ENCODE data around the gene EVPLL.
A peak's percentile ranks its signal among the peaks of the same experiment; 100 is the strongest.
"Not testable (repeated sequence)": the region's sequence is repeated elsewhere in the genome, so short reads cannot be mapped to it uniquely, and the experiment has no call there.

The EVPLL gene

DNA sequence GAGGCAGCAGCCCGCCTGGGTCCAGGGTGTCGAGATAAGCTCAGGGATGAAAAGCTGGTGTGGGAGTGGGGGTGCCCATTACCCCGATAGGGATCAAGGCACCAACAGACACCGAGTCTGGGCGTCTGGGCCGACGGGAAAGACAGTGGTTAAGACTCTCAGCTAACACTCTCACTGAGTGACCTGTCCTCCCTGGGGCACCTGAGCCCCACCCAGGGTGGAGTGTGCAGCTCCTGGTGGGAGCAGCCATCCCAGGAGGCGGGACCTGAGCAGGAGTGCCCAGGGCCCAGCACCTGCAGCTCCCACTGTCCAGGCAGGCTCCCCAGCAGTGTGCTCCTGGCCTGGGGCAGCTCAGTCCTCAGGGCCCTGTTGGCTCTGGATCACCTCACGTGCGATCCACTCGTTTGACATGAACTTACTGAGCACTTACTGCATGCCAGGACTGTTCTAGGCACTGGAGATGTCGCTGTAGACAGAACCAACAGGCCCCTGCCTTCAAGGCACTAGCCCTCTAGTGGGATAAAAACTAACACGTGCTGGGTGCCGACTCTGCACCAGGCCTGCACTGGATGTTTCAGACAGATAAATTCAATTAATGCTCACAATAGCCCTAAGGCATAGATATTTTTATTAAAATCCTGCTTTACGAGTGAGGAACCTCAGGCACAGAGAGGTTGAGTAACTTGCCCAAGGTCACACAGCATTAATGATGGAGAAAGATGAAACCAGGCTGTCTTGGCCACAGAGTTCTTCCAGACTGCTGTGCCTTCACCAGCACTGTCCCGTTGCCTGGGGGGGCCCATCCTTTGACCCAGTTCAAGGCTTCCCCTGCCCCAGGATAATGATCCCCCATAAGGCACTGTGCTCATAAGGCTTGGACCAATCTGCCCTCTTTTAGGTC, 1.9 kb downstream of the EVPLL start:
- no peak for DNase-seq (ENCODE audit: low read depth)

DNA sequence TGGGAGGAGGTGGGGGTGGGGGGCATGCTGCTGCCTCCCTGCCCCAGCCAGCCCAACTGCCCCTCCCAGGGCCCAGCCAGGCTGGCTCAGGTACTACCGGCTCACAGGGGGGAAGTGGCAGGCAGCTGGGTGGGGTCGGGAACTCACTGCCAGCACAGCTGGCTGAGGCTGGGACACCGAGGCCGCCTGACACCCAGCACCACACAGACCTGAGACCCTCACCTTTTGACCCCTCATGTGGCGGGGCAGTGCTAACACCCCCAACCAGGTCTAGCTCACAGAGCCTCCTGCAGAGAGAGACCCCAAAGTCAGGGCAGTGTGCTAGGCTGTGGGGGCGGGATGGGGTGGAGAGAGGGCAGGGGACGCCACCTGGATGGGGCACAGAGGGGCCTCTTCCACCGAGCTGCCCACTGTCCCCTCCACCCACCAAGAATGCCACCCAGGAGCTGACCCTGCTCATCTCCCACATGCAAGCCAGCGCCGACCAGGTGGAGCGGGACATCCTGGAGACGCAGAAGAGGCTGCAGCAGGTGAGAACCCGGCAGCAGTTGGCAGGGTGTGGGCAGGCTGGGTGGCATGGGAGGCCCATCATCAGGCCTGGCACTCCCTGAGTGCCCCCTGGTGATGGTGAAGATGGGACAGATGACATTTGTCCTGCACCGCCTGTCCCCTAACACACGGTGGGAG, 3.0 kb downstream of the EVPLL start:
- DNase-seq (ENCODE audit: low read depth), result no peak

DNA sequence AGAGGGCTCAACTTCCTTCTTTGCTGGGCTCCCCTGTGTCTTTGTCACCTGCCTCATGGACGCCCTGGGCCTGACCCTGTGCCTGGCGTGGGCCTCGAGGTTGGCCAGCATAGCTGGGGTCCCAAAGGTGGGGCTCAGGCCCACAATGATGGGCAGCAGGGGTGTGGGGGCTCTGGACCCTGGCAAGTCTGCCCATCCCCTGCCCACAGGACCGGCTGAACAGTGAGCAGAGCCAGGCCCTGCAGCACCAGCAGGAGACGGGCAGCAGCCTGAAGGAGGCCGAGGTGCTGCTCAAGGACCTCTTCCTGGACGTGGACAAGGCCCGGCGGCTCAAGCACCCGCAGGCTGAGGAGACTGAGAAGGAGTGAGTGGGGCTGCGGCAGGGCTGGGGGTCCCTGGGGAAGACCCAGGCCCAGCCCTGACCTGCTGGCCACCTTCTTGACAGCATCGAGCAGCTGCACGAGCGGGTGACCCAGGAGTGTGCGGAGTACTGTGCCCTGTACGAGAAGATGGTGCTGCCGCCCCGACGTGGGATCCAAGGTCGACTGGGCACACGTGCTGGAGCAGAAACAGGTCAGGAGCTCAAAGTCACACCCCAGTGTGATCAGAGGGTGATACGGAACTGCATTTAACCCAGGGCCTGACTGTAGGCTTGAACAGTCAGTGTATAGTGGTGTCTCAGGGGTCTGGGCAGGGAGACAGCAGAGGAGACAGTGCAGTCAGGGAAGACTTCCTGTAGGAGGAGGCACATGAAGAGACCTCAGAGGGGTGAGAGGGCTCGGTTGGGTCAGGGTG, 3.8 kb downstream of the EVPLL start:
- DNase-seq (ENCODE audit: low read depth), result no peak

DNA sequence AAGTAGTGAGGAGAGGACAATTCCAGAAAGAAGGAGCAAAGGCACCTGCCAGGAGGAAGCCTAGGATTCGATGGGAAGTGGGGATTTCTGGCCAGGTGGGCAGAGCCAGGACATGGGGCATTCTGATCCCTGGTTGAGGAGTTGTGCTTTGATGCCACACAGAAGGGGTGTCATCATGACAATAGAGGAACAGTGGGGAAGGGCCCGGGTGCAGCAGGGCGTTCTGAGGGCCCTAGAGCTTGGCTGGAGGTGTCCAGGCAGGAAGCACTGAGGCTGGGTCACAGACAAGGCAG, 4.3 kb downstream of the EVPLL start:
- no peak for DNase-seq (ENCODE audit: low read depth)

DNA sequence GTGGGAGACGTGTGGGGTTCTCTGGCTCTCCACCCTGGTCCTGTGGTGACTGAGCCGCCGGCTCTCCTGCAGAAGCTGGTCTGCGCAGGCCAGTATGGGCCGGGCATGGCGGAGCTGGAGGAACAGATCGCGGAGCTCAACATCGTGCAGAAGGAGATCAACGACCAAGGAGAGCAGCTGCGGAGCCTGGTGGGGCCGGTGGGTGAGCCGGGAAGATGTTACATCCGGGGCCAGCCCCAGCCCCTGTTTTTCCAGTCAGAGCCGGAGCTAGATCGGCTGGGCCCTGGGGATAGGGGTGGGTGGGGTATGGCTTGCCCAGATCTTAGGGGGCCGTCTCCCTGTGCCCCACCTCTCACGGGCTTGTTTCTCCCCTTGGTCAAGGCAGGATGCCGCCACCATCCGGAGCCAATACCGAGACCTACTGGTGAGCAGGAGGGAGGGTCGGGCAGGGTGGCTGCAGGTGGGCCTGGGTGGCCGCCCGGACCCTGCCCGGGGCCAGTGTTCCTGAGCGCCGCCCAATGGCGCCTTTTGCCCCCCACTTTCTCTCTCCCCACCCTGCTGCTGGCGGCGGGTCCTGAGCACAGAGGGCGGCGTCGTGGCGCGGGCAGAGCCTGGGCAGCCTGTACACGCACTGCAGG, 5.0 kb downstream of the EVPLL start:
- no peak for DNase-seq (ENCODE audit: low read depth)

DNA sequence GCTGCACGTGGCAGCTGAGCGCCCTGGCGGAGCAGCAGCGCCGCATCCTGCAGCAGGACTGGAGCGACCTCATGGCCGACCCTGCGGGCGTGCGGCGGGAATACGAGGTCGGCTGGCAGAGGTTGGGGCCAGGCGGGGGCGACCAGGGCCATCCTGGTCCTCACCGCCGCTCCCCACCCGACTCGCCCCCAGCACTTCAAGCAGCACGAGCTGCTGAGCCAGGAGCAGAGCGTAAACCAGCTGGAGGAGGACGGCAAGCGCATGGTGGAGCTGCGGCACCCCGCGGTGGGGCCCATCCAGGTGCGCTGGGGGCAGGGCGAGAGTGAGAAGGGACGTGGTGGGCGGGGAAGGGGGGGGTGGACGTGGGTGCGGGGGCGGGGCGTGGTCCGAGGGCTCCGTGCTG, 5.5 kb downstream of the EVPLL start:
- DNase-seq (ENCODE audit: low read depth), result not testable (repeated sequence)

DNA sequence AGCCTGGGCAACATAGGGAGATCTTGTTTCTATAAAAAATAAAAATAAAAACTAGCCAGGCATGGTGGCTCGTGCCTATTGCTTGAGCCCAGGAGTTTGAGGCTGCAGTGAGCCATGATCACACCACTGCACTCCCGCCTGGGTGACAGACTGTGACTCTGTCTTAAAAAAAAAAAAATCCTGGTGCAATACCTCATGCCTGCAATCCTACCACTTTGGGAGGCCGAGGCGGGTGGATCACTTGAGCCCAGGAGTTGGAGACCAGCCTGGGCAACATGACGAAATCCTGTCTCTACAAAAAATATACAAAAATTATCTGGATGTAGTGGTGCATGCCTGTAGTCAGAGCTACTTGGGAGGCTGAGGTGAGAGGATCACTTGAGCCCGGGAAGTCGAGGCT, 6.7 kb downstream of the EVPLL start:
- DNase-seq (ENCODE audit: low read depth), result not testable (repeated sequence)

DNA sequence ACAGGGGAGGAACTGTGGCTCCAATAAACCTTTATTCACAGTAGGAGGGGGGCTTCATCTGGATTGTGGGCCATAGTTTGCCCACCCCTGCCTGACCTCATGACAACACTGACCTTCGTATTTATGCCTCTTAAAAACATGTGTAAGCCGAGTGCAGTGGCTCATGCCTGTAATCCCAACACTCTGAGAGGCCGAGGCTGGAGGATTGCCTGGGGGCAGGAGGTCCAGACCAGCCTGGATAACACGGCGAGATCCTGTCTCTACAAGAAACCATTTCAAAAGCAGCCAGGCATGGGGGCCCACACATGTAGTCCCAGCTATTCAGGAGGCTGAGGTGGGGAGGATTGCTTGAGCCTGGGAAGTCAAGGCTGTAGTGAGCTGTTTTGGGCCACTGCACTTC, 10.0 kb downstream of the EVPLL start:
- not testable (repeated sequence) for DNase-seq (ENCODE audit: low read depth)

DNA sequence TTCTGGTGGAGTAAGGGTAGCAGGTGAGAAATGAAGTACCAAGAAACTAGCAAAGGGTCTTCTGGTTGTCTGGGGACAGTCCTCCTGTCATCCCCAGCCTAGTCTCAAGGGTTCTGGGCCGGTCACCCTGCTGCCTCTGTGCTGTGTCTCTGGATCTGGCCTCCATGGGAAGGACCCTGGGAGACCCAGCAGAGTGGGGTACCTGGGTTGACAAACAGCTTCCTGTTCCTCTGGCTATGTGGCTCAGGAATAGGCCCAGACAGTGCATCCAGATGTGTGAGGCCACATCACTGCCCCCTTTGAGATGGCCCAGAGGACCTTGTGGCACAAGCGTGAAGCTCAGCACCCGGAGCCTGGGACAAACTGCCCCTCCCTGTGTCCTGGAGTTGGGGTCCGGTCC, 10.7 kb downstream of the EVPLL start:
- not testable (repeated sequence) for DNase-seq (ENCODE audit: low read depth)

DNA sequence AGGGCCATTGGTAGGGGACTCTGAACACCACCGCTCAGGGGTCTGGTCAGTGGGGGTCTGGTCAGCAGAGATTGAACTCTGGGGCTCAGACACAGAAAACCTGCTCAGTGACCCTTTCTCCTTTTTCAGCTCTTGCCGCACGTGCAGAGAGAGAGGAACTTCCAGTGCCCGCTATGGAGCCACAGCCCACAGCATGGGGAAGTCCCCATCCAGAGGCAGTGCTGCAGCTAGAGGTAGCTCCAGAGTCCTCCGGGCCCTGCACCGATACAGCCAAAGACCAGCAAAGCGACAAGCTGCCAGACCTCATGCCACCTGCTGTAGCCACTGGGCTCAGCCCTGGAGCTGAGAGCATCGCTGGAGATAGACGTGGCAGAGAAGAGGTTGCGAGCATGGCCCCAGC, 11.2 kb downstream of the EVPLL start:
- not testable (repeated sequence) for DNase-seq (ENCODE audit: low read depth)

DNA sequence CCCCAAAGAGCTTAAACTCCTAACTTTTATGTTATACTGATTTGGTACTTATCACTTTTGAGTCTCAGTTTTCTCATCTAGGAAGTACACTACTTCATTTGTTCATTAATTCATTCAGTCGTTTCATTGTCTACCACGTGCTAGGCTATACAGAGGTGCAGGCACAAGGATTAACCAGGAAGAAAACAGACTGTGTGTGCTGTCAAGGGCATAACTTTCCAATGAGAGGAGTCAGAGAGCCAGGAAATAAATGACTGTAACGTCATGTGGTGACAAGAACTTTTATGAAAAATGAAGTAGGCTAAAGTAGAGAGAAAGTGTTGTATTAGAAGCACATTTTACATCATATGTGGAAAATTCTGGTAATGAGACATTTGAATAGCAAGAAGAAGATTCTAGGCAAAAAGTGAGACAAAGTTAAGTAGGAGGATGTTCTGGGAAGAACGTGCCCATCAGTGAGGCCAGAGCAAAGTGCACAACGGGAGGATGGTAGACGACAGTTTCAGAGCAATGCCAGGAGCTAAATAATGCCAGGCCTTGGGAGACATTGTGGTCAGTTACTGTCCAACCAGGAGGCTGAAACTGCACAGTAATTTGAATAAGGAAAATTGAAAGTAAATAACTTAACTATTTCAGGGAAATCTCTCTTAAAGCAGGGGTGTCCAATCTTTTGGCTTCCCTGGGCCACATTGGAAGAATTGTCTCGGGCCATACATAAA, 24.5 kb downstream of the EVPLL start:
- not testable (repeated sequence) for DNase-seq (ENCODE audit: low read depth)

DNA sequence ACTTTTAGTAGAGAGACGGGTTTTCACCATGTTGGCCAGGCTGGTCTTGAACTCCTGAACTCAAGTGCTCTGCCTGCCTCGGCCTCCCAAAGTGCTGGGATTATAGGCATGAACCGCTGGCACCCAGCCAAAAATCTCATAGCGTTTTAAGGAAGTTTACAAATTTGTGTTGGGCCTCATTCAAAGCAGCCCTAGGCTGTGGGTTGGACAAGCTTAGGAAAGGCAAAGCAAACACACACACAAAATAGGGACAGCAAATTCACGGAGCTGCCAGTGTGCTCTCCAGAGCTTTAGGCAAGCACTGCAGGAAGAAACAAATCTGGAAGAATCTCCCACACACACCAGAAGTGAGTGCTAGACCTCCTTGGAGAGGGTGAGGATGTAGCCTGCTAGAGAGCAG, 25.6 kb downstream of the EVPLL start:
- not testable (repeated sequence) for DNase-seq (ENCODE audit: low read depth)

DNA sequence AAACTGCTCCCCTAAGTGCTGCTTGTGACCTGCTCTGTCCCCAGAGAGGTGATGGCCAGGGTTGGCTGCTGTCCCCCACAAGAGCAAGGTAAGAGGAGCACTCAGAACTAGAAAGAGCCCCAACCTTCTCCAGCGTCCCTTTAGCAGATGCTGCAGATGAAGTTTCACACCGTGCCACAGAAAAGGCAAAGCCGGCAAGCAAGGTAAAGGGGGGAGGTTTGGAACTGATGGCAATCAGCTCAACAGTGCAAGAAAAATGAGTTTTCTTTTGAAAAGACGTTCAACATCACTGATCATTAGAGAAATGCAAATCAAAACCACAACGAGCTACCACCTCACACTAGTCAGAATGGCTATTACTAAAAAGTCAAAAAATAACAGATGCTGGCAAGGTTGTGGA, 26.0 kb downstream of the EVPLL start:
- DNase-seq (ENCODE audit: low read depth), result not testable (repeated sequence)

DNA sequence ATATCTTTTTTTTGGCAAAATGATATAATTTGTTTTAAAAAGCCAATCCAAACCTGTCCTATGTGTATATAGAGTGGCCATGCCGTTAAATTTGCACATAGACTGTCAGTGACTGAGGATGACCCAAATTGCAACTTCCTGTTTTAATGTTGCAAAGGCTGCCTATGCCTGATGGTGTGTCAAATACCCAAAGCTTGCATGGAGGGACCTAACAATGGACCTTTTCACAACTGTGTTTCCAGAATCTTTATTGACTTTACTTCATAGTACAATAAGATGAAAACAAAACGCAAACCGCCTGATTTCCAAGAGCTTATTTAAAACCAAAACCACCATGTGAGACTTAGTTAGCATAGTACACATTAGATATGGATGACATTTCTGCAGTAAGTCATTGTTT, 31.3 kb downstream of the EVPLL start:
- DNase-seq (ENCODE audit: low read depth), result not testable (repeated sequence)

DNA sequence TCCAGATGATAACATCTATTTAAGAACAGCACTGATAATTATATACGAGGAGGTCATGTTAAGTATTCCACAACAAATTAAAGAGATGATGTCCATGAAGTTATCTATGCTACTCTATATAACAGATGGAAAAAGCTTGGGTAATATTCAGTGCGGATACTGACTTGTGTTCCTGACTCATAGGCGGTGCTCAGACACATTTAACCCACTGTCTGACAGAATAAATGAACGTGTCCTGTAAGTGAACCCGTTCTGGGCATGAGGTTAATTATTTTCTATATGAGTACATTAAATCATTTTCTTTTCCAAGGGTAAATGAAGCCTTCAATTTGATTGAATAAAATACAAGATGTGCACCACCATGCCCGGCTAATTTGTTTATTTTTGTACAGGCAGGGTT, 31.7 kb downstream of the EVPLL start:
- DNase-seq (ENCODE audit: low read depth), result not testable (repeated sequence)

DNA sequence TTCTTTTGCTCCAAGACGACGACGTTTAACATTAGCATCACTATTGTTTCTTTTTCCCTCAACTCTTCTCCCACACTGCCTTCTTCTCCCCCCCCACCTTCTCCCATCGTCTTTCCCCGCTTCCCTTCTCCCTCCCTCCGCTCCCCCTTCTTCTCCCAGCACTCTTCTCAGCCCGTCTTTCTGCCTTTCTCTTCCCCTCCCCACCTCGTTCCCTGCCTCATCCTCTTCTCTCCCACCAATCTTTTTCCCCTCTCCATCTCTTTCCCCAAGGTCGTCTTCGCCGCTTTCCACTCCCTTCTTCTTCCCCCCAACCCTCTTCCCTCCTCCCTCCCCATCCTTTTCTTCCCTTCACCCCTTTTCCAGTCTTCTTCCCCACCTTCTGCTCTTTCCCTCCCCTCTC, 33.2 kb downstream of the EVPLL start:
- DNase-seq (ENCODE audit: low read depth), result not testable (repeated sequence)

DNA sequence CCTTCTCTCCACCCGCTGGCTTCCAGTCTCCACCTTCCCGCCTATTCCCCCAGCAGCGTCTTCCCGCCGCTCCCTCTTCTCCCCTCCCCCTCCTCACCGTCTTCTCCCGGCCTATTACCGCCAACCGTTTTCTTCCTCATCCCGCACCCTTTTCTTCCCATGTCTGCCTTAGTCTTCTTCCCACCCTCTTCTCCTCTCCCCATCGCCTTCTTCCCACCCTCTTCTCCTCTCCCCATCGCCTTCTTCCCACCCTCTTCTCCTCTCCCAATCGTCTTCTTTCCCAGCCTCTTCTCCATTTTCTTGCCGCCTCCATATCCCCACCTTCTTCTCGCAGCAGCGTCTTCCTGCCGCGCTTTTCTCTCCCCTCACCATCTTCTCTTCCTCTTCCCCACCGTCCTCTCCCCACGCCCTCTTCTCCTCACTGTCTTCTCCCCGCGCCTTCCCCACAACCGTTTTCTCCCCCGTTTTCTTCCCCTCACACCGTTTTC, 33.8 kb downstream of the EVPLL start:
- DNase-seq (ENCODE audit: low read depth), result peak; percentile 13

DNA sequence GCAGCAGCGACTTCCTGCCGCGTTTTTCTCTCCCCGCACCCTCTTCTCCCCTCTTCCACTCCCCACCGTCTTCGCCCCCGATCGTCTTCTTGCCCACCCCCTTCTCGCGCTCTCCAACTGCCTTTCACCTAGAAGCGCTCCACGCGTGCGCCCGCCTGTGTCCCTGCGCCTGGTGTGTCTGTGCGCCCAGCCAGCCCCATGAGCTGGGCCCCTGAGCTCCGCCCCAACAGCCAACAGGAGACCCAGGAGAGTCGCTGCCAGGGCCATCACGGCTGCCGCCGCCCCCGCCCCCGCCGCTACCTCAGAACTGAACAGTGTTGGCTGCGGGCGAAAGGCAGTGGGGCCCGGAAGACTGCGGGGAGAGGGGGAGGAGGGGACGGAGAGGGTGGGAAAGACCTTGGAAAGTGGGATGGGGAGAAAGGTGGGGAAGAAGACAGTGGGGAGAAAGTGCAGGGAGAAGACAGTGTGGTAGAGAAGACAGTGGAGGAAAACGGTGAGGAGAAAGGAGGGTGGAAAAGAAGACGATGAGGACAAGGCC, 34.5 kb downstream of the EVPLL start:
- not testable (repeated sequence) for DNase-seq (ENCODE audit: low read depth)

DNA sequence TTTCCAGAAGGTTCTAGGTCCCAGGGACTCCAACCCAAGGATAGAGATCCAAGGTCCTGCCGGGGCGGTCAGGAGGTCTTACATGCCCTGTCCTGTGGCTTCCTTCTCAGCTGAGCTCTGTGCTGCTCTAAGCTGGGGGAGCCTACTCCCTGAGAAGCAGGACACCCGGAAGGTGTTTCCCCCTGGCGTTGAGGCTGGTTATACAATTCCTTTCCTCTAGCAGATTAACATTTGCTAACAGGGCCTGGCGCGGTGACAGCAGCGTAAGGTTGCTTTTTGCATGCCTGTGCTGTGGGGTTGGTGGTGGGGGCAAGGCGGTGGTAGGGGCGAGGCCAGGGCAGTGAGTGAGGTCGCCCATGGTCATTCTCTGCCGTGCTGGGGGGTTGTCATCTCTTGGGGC, 43.9 kb downstream of the EVPLL start:
- not testable (repeated sequence) for DNase-seq (ENCODE audit: low read depth)

DNA sequence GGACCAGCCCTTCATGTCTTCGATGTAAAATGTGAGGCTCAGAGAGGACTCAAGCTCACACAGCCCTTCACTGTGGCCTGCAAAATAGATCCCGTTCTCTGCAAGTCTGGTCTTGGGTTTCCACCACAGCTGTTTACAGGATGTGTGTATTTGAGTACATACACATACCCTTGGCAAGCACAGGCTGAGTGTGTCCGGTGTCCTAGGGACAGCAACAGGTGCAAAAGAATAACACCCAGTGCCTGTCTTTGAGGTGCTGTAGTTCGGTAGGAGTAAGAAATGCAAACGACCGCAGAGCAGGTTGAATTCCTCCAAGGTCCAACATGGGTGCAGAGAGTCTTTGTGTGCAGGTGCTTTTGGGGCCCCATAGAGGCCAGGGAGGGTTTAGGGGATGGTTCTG, 44.9 kb downstream of the EVPLL start:
- DNase-seq (ENCODE audit: low read depth), result not testable (repeated sequence)

DNA sequence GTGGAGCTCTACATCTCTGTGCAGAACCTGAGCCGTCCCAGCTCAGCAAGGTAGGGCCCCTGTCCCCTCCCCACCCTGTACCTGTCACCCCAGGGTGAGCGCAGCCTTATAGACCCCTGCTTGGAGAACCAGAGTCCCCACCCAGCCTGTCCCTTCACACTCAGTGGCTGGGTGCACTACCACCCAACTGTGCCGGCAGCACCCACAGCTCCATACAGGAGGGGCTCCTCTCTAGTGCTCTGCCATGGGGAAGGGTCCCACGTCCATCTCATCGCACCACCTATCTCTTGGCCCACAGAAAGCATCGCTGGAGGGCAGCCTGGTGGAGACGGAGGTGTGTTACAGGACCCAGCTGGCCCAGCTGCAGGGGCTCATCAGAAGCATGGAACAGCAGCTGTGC, 45.4 kb downstream of the EVPLL start:
- DNase-seq (ENCODE audit: low read depth), result not testable (repeated sequence)
